Esophagus muscularis mucosa (tissue), 4 donors: ENCODE results near the gene RNF13. TPM values are rescaled to one million over a fixed set of nuclear protein-coding genes. Genes with fewer than 3 reads are reported as not detected.
A peak's percentile ranks its signal among the peaks of the same experiment; 100 is the strongest.

ENCODE experiments used
- DNase-seq: peaks from one replicate; pipeline ENCODE4 v3.0.0-alpha.2; 2017; ENCODE audit errors: extremely low spot score
- H3K27ac ChIP-seq, 4 donors: fragments of 200-600 bp; sonication (generic); replicated peaks in 1 of 4; 1 replicate in 3 of 4; 2 replicates in 1 of 4; pipeline ENCODE4 v1.5.1; 2016 to 2019; ENCODE audit warnings: mild to moderate bottlenecking in 1 of 4
- H3K27me3 ChIP-seq, 4 donors: fragments of 200-600 bp; sonication (generic); one replicate each; pipeline versions ENCODE4 v1.5.1 to v1.6.0; 2016 to 2019
- H3K36me3 ChIP-seq, 4 donors: fragments of 200-600 bp; sonication (generic); one replicate each; pipeline ENCODE4 v1.5.1; 2016 to 2019
- H3K4me1 ChIP-seq, 4 donors: fragments of 200-600 bp; sonication (generic); one replicate each; pipeline ENCODE4 v1.5.1; 2016 to 2019
- H3K4me3 ChIP-seq, 4 donors: fragments of 200-600 bp; sonication (generic); 1 replicate in 2 of 4; 2 replicates in 2 of 4; pipeline ENCODE4 v1.5.1; 2016 to 2019; ENCODE audit warnings: mild to moderate bottlenecking in 4 of 4, moderate library complexity in 1 of 4
- H3K9me3 ChIP-seq, 4 donors: fragments of 200-600 bp; sonication (generic); 1 replicate in 3 of 4; 2 replicates in 1 of 4; pipeline ENCODE4 v1.5.1; 2016 to 2019
- EP300 ChIP-seq: sonication (generic); formaldehyde crosslinking; IDR thresholded peaks from one replicate; pipeline ENCODE4 v1.6.1; 2017; ENCODE audit warnings: antibody characterized with exemption
- POLR2A ChIP-seq: fragments of 450-650 bp; IDR thresholded peaks from one replicate; pipeline ENCODE4 v1.6.1; 2017; ENCODE audit warnings: antibody characterized with exemption, moderate library complexity, mild to moderate bottlenecking, low read depth
- POLR2AphosphoS5 ChIP-seq, 2 donors: sonication (generic); formaldehyde crosslinking; IDR thresholded peaks; one replicate each; pipeline ENCODE4 v1.6.1; 2017; ENCODE audit warnings: antibody characterized with exemption in 2 of 2
- WGBS: methylation state at CpG from one replicate; pipeline ENCODE4 v1.1.5; 2018; 5-methylcytosine and 5-hydroxymethylcytosine counted together
- intact Hi-C: fragments of 100-400 bp; cut with DNase I; formaldehyde crosslinking; loops from one replicate; pipeline ENCODE4 v1.15.1; 2023
- total RNA-seq, 4 donors: library from RNA; depleted of rRNA; stranded (reverse); fragments of >200 nt; gene quantifications; one replicate each; pipeline versions ENCODE4 v1.1.0 to v1.2.1, GENCODE V29; 2016
- TF ChIP-seq, protein P1 (sequence below), 3 experiments: fragments of 200-600 bp in 2 of 3; fragments of 450-650 bp in 1 of 3; sonication (generic) in 2 of 3; IDR thresholded peaks; one replicate each; pipeline ENCODE4 v1.5.1; 2017 to 2019; ENCODE audit warnings: antibody characterized with exemption in 3 of 3, mild to moderate bottlenecking in 2 of 3, moderate library complexity in 1 of 3

Gene RNF13
- total RNA-seq, 4 donors from 2014 or later: 52.9 to 95.1 (median 78.2) TPM

- Histone ChIP-seq H3K36me3 (no peaks in the 10 kb centered on the region), H3K27me3 (no peaks in the 10 kb centered on the region), H3K27ac (peak overlapping the region; percentile 91 to 98 (median 96)), H3K9me3 (no peaks in the 10 kb centered on the region), H3K4me3 (peak overlapping the region; percentile 67 to 91 (median 81)), H3K4me1 (peaks cover 37 to 58% (median 56%) of the 10 kb centered on the region in 4 donors)
- WGBS: under 1% methylated on average over 26 of the region's 29 CpGs
- TF ChIP-seq, protein P1, sequence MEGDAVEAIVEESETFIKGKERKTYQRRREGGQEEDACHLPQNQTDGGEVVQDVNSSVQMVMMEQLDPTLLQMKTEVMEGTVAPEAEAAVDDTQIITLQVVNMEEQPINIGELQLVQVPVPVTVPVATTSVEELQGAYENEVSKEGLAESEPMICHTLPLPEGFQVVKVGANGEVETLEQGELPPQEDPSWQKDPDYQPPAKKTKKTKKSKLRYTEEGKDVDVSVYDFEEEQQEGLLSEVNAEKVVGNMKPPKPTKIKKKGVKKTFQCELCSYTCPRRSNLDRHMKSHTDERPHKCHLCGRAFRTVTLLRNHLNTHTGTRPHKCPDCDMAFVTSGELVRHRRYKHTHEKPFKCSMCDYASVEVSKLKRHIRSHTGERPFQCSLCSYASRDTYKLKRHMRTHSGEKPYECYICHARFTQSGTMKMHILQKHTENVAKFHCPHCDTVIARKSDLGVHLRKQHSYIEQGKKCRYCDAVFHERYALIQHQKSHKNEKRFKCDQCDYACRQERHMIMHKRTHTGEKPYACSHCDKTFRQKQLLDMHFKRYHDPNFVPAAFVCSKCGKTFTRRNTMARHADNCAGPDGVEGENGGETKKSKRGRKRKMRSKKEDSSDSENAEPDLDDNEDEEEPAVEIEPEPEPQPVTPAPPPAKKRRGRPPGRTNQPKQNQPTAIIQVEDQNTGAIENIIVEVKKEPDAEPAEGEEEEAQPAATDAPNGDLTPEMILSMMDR (IDR thresholded peaks at IDR 0.05): no peak
- TF ChIP-seq POLR2A: no peak
- no peak for TF ChIP-seq POLR2AphosphoS5 (IDR thresholded peaks at IDR 0.05)
- no peak for TF ChIP-seq EP300
- intact Hi-C loops: no loop called here
- no peak for DNase-seq
Observed at GRCh38 chr3:149813367-149814281, 609 bp downstream of the RNF13 start.

DNA sequence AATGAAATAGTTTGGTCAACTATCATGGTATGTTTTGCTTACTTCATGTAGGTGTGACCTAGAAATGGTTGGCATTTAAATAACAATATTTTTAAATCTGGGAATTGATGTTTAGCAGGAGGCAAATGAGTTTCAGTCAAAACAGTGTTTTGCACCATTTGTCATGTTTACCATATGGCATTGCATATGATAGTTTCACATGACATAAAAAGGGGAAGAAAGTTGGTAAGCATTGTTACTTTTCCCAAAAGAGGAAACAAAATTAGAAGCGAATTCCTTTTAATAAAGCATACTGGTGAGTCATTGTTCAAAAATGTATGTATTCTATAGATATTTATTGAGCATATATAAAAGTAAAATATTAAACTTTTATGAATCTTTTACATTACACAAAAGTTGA is 2.3 kb downstream of the RNF13 start:
- WGBS: 67% methylated on average over 1 of the region's 1 CpG
- DNase-seq: no peak
- no peaks in the 10 kb centered on the region for H3K9me3 ChIP-seq
- no peaks in the 10 kb centered on the region for H3K27me3 ChIP-seq
- intact Hi-C loops: no loop called here
- H3K36me3 ChIP-seq: no peaks in the 10 kb centered on the region
- H3K4me3 ChIP-seq: peak overlapping the region in 3 of 4 donors; percentile 67 to 91 (median 79)
- peak overlapping the region; percentile 91 to 98 (median 96) for H3K27ac ChIP-seq
- no peak for TF ChIP-seq POLR2A
- no peak for TF ChIP-seq EP300
- H3K4me1 ChIP-seq: peaks cover 37 to 74% (median 65%) of the 10 kb centered on the region in 4 donors

DNA sequence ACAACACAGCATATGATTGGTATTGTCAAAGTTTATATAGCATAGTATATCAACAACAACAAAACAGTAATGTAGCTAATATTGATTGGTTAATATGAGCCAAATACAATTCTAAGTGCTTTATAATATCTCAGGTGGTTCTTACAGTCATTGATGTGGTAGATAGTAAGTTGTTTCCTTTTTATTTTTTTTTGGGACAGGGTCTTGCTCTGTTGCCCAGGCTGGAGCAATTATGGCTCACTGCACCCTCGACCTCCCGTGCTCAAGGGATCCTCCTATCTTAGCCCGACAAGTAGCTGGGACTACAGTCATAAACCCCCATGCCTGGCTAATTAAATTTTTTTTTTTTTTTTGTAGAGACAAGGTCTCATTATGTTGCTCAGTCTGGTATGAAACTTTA is 2.7 kb downstream of the RNF13 start:
- Histone ChIP-seq H3K4me1 (peaks cover 37 to 78% (median 67%) of the 10 kb centered on the region in 4 donors), H3K4me3 (peak overlapping the region in 2 of 4 donors; percentile 2 to 67)
- no peak for TF ChIP-seq POLR2A
- TF ChIP-seq POLR2AphosphoS5 (IDR thresholded peaks at IDR 0.05): no peak
- TF ChIP-seq EP300: no peak
- TF ChIP-seq, protein P1 (IDR thresholded peaks at IDR 0.05): no peak

GRCh38 chr3:149816311-149816710 is 3.3 kb downstream of the RNF13 start:
- H3K4me3 ChIP-seq: peak overlapping the region in 1 of 4 donors; percentile 67
- peaks cover 37 to 83% (median 67%) of the 10 kb centered on the region in 4 donors for H3K4me1 ChIP-seq
- H3K27me3 ChIP-seq: no peaks in the 10 kb centered on the region
- no peak for TF ChIP-seq EP300
- no peak for TF ChIP-seq POLR2AphosphoS5 (IDR thresholded peaks at IDR 0.05)
- TF ChIP-seq POLR2A: no peak
- TF ChIP-seq, protein P1 (IDR thresholded peaks at IDR 0.05): no peak
- H3K27ac ChIP-seq: peak overlapping the region; percentile 60 to 98 (median 93)
- intact Hi-C loops: no loop called here
- 37% methylated on average over 3 of the region's 3 CpGs for WGBS
- no peaks in the 10 kb centered on the region for H3K9me3 ChIP-seq
- no peaks in the 10 kb centered on the region for H3K36me3 ChIP-seq
- DNase-seq: no peak

More for the DNA sequence above, 2.7 kb downstream of the RNF13 start:
- Histone ChIP-seq H3K36me3 (no peaks in the 10 kb centered on the region), H3K27me3 (no peaks in the 10 kb centered on the region), H3K9me3 (no peaks in the 10 kb centered on the region), H3K27ac (peak overlapping the region; percentile 60 to 98 (median 93))
- intact Hi-C loops: no loop called here
- no peak for DNase-seq
- 92% methylated on average over 3 of the region's 3 CpGs for WGBS

DNA sequence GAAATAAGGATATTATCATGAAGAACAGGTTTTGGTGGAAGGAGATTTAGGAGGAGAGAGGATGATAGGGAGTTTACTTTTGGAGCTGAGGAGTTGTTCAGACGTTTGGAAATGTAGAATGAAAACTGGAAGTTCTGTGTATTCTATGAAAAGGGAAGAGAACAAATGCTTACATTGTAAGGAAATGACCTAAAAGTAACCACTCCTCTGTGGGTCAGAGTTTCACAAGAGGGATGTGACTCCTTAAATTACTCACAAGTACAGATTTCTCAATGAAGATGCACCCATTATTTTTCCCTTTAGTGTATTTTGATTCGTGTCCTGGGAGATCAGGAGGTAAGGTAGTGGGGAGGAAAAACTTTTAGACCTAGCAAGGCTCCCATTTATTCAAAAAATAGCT is 4.0 kb downstream of the RNF13 start:
- no peak for DNase-seq
- H3K27me3 ChIP-seq: no peaks in the 10 kb centered on the region
- intact Hi-C loops: no loop called here
- no peaks in the 10 kb centered on the region for H3K36me3 ChIP-seq
- WGBS: 37% methylated on average over 2 of the region's 2 CpGs
- H3K4me3 ChIP-seq: peak overlapping the region in 1 of 4 donors; percentile 67
- peak overlapping the region; percentile 60 to 98 (median 93) for H3K27ac ChIP-seq
- peaks cover 36 to 80% (median 65%) of the 10 kb centered on the region in 4 donors for H3K4me1 ChIP-seq
- TF ChIP-seq EP300 (no peak), POLR2A (no peak), POLR2AphosphoS5 (IDR thresholded peaks at IDR 0.05) (peak in 1 of 2 donors; percentile 25)
- TF ChIP-seq, protein P1 (IDR thresholded peaks at IDR 0.05): no peak
- no peaks in the 10 kb centered on the region for H3K9me3 ChIP-seq
